Activated CD4-positive, CD25-positive, alpha-beta regulatory T cell (primary cell): ENCODE measurements around the gene SNX32.
A peak's percentile ranks its signal among the peaks of the same experiment; 100 is the strongest.

ENCODE experiments used
- DNase-seq, 4 experiments: peaks; one replicate each; lab custom pipeline; 2025; lab: John Stamatoyannopoulos, UW

SNX32 gene

GRCh38 chr11:65867284-65868071 lies 33.7 kb downstream of the SNX32 start:
- no peak for DNase-seq

DNA sequence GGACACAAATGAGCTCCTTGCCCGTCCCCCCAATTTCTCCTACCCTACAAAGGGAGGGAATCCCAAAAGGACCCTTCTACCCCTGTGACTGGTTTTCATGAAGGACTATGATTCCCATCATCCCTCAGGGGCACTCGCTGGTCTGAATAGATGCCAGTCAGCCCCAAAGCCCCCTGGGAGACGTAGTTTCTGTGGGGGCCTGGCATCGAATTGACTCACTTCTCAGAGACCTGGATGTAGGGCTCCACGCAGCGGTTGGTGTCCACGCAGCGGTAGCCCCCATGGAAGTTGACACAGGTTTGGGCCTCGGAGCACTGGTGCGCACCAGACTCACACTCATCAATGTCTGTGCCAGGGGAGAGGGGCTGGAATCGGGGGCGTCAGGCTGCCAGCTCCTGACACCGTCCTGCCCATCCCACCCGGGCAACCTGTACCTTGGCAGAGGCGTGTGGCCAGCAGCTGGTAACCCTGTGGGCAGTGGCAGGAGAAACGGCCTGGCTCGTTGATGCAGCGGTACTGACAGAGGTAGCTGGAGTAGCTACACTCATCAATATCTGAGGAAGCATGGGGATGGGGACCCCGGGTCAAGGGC lies 34.4 kb downstream of the SNX32 start:
- no peak for DNase-seq

DNA sequence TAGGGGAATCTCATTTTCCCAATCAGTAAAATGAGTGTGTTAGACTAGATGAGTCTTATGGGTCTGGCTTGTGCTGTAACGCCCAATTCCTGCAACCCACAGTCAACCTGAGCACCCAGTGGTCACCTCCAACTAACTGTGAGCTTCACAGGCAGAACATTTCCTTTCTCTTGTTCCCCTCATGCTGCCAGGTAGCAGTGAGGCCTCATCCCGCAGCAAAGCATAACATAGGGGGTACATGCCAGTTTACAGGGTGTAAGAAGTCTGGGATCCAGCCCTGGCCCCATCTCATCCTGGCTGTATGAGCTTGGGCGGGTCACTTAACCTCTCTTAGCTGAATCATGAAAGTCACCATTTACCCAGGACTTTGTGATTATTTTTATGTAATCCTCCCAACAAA lies 35.1 kb downstream of the SNX32 start:
- no peak for DNase-seq

GRCh38 chr11:65869643-65870306 lies 36.0 kb downstream of the SNX32 start:
- no peak for DNase-seq

DNA sequence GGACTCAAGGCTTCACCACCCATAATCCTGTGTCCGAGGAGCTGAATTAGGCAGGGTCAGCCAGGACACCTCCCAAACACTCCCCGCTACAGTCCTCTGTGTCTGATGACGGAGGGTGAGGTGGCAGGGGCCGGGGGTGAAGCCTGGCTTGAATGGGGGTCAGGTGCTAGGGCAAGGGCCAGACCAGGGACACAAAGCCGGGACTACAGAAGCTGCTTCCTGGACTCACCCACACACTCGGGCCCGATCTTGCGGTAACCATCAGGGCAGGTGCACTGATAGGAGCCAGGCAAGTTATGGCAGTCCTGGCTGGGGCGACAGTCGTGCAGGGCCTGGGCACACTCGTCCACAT lies 36.5 kb downstream of the SNX32 start:
- DNase-seq = no peak

- DNase-seq = no peak
These were observed 37.2 kb downstream of the SNX32 start for GRCh38 chr11:65870706-65871681.

DNA sequence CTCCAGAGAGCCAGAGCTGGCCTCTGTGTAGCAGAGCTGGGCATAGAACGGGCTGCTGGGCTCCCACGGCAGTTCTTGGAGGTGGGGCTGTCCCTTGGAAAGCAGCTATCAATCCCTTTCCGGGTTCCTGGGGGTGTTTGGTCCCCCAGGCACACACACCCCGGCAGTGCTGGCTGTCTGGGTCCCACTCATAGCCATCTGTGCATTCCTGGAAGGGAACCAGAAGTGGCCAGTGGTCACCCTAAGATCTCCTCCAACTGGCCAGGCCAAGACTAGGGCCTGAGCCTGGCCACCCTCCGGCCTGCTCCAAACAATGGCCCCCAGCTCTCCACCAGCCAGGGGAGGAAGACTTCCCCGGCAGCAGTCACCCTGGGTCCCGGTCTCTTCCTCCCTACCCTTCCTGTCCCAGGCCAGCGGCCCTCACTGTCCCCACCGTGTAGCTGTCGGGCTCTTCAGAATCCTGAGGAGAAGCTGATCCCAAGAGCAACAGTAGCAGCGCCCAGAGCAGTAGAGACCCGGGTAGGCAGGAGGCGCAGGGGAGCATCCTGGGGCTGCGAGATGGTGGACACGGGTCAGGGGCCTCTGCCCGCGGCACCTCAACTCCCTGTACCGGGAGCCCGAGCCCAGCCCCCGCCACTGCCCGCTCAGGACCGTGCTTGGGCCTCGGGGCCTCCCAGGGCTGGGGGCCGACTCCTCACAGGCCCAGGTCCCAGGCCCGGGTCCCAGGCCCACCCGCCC lies 38.2 kb downstream of the SNX32 start:
- DNase-seq = no peak

GRCh38 chr11:65872586-65873317 lies 39.0 kb downstream of the SNX32 start, which contains the start of gene EFEMP2:
EFEMP2 (minus strand) TSS chr11:65872800; CDS start chr11:65872354, 446 bp downstream.
- DNase-seq = no peak

- DNase-seq = peak; percentile 89 to 94 (median 89)
These were observed 39.8 kb downstream of the SNX32 start for GRCh38 chr11:65873318-65874156.

GRCh38 chr11:65879617-65880016 lies 45.9 kb downstream of the SNX32 start, which contains the start of gene CTSW:
CTSW (plus strand) TSS chr11:65879837; CDS start chr11:65879855, 18 bp downstream.
- no peak for DNase-seq

GRCh38 chr11:65880027-65880426 lies 46.3 kb downstream of the SNX32 start:
- no peak for DNase-seq

- no peak for DNase-seq
These were observed 47.2 kb downstream of the SNX32 start for GRCh38 chr11:65880844-65881421.

GRCh38 chr11:65882120-65883057 lies 48.6 kb downstream of the SNX32 start:
- DNase-seq = no peak

DNA sequence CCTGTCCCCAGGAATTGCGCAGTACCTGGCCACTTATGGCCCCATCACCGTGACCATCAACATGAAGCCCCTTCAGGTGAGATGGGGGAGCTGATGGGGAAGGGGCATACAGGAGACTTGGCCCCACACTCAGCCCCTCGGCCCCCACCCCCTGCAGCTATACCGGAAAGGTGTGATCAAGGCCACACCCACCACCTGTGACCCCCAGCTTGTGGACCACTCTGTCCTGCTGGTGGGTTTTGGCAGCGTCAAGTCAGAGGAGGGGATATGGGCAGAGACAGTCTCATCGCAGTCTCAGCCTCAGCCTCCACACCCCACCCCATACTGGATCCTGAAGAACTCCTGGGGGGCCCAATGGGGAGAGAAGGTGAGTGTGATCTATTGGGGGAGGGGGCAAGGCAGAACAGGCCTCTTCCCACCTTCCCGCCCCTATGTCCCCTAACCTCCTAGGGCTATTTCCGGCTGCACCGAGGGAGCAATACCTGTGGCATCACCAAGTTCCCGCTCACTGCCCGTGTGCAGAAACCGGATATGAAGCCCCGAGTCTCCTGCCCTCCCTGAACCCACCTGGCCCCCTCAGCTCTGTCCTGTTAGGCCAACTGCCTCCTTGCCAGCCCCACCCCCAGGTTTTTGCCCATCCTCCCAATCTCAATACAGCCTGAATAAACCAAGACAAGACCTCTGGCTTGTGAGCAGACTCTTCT lies 49.4 kb downstream of the SNX32 start:
- no peak for DNase-seq

GRCh38 chr11:65883786-65884715 lies 50.3 kb downstream of the SNX32 start:
- DNase-seq = no peak

DNA sequence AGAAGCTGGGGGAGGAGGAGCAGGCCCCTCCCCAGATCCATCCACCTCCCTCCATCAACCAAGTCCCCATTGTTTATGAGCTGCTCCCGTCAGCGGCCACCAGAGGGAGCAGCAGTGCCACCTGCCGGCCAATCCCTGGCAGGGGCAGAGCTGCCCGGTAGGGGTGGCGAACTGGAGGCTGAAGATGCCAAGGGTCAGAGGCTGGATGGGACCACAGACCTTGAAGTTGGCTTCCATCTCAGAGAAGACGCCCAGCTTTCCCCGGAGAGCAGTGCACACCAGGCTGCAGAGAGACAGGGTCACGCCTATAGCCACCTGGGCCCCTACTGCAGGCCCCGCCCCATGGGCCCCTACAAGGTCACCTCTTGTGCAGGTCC lies 50.9 kb downstream of the SNX32 start:
- DNase-seq = peak; percentile 63 to 71 (median 66)
